Neural progenitor cell (in vitro differentiated cells): Measurements from ENCODE around the gene CNNM2. TPM values are rescaled to one million over a fixed set of nuclear protein-coding genes. Genes with fewer than 3 reads are reported as not detected.

ENCODE experiments used
- DNase-seq: peaks from one replicate; pipeline ENCODE4 v3.0.0-alpha.2; 2016; ENCODE audit warnings: low spot score
- H2AFZ ChIP-seq: fragments of 200-600 bp; sonication (generic); replicated peaks from 2 replicates; pipeline ENCODE4 v1.6.1; 2016; ENCODE audit warnings: antibody characterized with exemption
- H3F3A ChIP-seq: fragments of 200-600 bp; sonication (generic); 2 replicates; pipeline ENCODE4 v1.6.1; 2016; ENCODE audit warnings: antibody characterized with exemption, low read depth
- H3K27ac ChIP-seq: fragments of 200-600 bp; sonication (generic); 2 replicates; pipeline ENCODE4 v1.5.1; 2016; ENCODE audit warnings: mild to moderate bottlenecking
- H3K27me3 ChIP-seq: fragments of 200-600 bp; sonication (generic); 2 replicates; pipeline ENCODE4 v1.6.1; 2016; ENCODE audit warnings: mild to moderate bottlenecking, moderate library complexity
- H3K36me3 ChIP-seq: fragments of 200-600 bp; sonication (generic); 2 replicates; pipeline ENCODE4 v1.5.1; 2016
- H3K4me1 ChIP-seq: fragments of 200-600 bp; sonication (generic); 2 replicates; pipeline ENCODE4 v1.6.1; 2016; ENCODE audit warnings: mixed run types
- H3K4me2 ChIP-seq: fragments of 200-600 bp; sonication (generic); 2 replicates; pipeline ENCODE4 v1.6.1; 2016
- H3K4me3 ChIP-seq: fragments of 200-600 bp; sonication (generic); 2 replicates; pipeline ENCODE4 v1.5.1; 2016
- H3K79me2 ChIP-seq: fragments of 200-600 bp; sonication (generic); 2 replicates; pipeline ENCODE4 v1.6.1; 2016; ENCODE audit warnings: low read depth
- H3K9ac ChIP-seq: fragments of 200-600 bp; sonication (generic); 2 replicates; pipeline ENCODE4 v1.6.1; 2016
- H3K9me3 ChIP-seq: fragments of 200-600 bp; sonication (generic); 2 replicates; pipeline ENCODE4 v1.5.1; 2016; ENCODE audit warnings: low read depth
- H4K20me1 ChIP-seq: fragments of 200-600 bp; sonication (generic); 2 replicates; pipeline ENCODE4 v1.6.1; 2016; ENCODE audit warnings: low read depth
- H3K27ac Mint-ChIP-seq: 3 replicates; pipeline ENCODE4 v1.8.0; 2021; ENCODE audit warnings: mixed read lengths
- H3K27me3 Mint-ChIP-seq: 2 replicates; pipeline ENCODE4 v1.8.0; 2022; ENCODE audit warnings: low read depth, mild to moderate bottlenecking, inconsistent platforms, moderate library complexity, mixed read lengths; ENCODE audit not compliant: insufficient read depth
- H3K36me3 Mint-ChIP-seq: 3 replicates; pipeline ENCODE4 v1.8.0; 2021; ENCODE audit warnings: mixed read lengths
- H3K4me1 Mint-ChIP-seq: 3 replicates; pipeline ENCODE4 v1.8.0; 2021; ENCODE audit warnings: mixed read lengths
- H3K4me3 Mint-ChIP-seq: 3 replicates; pipeline ENCODE4 v1.8.0; 2021; ENCODE audit warnings: mild to moderate bottlenecking, moderate library complexity, mixed read lengths
- H3K9me3 Mint-ChIP-seq: 3 replicates; pipeline ENCODE4 v1.8.0; 2020; ENCODE audit warnings: mixed read lengths
- EZH2 ChIP-seq: fragments of 200-600 bp; sonication (generic); IDR thresholded peaks from 2 replicates; pipeline ENCODE4 v1.6.1; 2017; ENCODE audit warnings: antibody characterized with exemption, mild to moderate bottlenecking, moderate library complexity
- EZH2phosphoT487 ChIP-seq: fragments of 200-600 bp; sonication (generic); IDR thresholded peaks from 2 replicates; pipeline ENCODE4 v1.6.1; 2017; ENCODE audit warnings: antibody characterized with exemption
- total RNA-seq: library from RNA; depleted of rRNA; stranded (reverse); fragments of >200 nt; gene quantifications from 2 replicates; pipeline ENCODE4 v1.2.3, GENCODE V29; 2015; ENCODE audit warnings: low replicate concordance
- TF ChIP-seq, protein P1 (sequence below): fragments of 200-600 bp; sonication (generic); IDR thresholded peaks from 2 replicates; pipeline ENCODE4 v1.5.1; 2017; ENCODE audit warnings: antibody characterized with exemption, mild to moderate bottlenecking

CNNM2 gene
- total RNA-seq, 1 donor from 2014 or later: 11.4 TPM

DNA sequence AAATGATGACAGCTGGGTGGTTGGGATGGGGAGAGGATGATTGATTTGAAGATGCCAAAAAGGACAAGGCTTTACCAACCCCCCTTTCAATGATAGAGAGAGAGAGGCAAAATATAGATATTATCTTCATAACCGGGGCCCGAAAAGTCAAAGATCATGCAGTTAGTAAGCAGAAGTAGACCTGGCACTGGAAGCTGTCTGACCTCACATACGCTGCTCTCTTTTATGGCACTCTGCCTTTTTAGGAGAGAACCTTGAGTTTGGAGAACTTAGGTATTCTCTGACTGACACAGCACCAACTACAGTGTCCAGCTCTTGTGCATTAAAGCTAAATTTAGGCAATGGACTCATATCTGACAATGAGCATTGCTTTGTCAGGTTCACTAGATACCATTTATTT, 30.7 kb downstream of the CNNM2 start:
- Histone ChIP-seq H3K36me3 (no peaks in the 10 kb centered on the region), H3K4me3 (no peak overlapping the region), H3K27me3 (no peaks in the 10 kb centered on the region), H4K20me1 (peaks cover 18% of the 10 kb centered on the region), H3K9ac (no peak overlapping the region), H3K4me2 (no peak overlapping the region), H3K9me3 (no peaks in the 10 kb centered on the region), H3K4me1 (peaks cover 19% of the 10 kb centered on the region), H3K27ac (no peak overlapping the region), H3F3A (peaks cover 9% of the 10 kb centered on the region), H2AFZ (no peak overlapping the region), H3K79me2 (no peaks in the 10 kb centered on the region)
- DNase-seq: no peak
- Mint-ChIP-seq H3K27ac (no peak overlapping the region), H3K36me3 (no peaks in the 10 kb centered on the region), H3K9me3 (no peaks in the 10 kb centered on the region), H3K4me1 (no peaks in the 10 kb centered on the region), H3K4me3 (no peak overlapping the region), H3K27me3 (no peaks in the 10 kb centered on the region)
- no peak for TF ChIP-seq EZH2phosphoT487
- TF ChIP-seq EZH2: no peak
- TF ChIP-seq, protein P1, sequence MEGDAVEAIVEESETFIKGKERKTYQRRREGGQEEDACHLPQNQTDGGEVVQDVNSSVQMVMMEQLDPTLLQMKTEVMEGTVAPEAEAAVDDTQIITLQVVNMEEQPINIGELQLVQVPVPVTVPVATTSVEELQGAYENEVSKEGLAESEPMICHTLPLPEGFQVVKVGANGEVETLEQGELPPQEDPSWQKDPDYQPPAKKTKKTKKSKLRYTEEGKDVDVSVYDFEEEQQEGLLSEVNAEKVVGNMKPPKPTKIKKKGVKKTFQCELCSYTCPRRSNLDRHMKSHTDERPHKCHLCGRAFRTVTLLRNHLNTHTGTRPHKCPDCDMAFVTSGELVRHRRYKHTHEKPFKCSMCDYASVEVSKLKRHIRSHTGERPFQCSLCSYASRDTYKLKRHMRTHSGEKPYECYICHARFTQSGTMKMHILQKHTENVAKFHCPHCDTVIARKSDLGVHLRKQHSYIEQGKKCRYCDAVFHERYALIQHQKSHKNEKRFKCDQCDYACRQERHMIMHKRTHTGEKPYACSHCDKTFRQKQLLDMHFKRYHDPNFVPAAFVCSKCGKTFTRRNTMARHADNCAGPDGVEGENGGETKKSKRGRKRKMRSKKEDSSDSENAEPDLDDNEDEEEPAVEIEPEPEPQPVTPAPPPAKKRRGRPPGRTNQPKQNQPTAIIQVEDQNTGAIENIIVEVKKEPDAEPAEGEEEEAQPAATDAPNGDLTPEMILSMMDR: no peak

DNA sequence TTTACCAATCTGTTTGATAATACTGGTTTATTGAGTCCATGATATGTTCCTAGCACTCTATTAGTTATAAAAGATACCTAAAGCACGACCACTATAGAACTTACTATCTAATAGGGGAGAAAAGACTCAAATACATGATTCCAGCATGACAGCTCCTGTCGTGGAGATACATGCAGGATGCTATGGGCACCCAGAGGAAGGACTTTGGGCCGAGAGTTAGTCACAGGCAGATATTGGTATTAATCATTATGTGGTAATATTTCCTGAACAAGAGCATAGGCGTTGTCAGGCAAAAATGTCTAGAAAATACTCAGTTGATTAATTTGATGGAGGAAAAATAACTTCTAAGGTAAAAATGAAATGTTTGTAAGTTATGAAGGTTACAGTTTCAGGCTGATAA, 31.8 kb downstream of the CNNM2 start:
- Mint-ChIP-seq H3K4me3 (no peak overlapping the region), H3K9me3 (peaks cover 4% of the 10 kb centered on the region), H3K36me3 (no peaks in the 10 kb centered on the region), H3K27me3 (no peaks in the 10 kb centered on the region), H3K4me1 (no peaks in the 10 kb centered on the region), H3K27ac (no peak overlapping the region)
- Histone ChIP-seq H3K9me3 (no peaks in the 10 kb centered on the region), H3K36me3 (no peaks in the 10 kb centered on the region), H3K4me3 (no peak overlapping the region), H3K4me2 (no peak overlapping the region), H2AFZ (no peak overlapping the region), H3K9ac (no peak overlapping the region), H3K4me1 (peaks cover 18% of the 10 kb centered on the region), H3F3A (peaks cover 4% of the 10 kb centered on the region), H3K27me3 (no peaks in the 10 kb centered on the region), H4K20me1 (peaks cover 11% of the 10 kb centered on the region), H3K79me2 (no peaks in the 10 kb centered on the region), H3K27ac (no peak overlapping the region)
- no peak for DNase-seq
- TF ChIP-seq, protein P1: no peak
- TF ChIP-seq EZH2: no peak

DNA sequence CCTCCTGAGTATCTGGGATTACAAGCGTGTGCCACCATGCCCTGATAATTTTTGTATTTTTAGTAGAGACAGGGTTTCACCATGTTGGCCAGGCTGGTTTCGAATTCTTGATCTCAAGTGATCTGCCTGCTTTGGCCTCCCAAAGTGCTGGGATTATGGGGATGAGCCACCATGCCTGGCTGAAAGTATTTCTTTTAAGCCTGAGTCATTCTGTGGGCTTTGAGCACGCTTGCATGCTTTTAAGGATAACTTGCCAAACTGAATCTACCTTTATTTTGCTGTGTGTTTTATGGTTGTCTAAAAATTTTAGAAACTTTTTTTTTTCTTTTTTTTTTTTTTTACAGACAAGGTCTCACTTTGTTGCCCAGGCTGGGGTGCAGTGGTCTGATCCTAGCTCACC, 33.2 kb downstream of the CNNM2 start:
- H3K9ac ChIP-seq: no peak overlapping the region
- TF ChIP-seq EZH2: no peak
- TF ChIP-seq EZH2phosphoT487: no peak
- TF ChIP-seq, protein P1: no peak
- Mint-ChIP-seq H3K27me3 (no peaks in the 10 kb centered on the region), H3K36me3 (no peaks in the 10 kb centered on the region), H3K4me3 (no peak overlapping the region), H3K27ac (no peak overlapping the region), H3K4me1 (no peaks in the 10 kb centered on the region), H3K9me3 (peaks cover 4% of the 10 kb centered on the region)
- H4K20me1 ChIP-seq: no peaks in the 10 kb centered on the region
- H3K4me1 ChIP-seq: peaks cover 4% of the 10 kb centered on the region
- no peak overlapping the region for H2AFZ ChIP-seq
- H3K4me3 ChIP-seq: no peak overlapping the region
- DNase-seq: no peak
- H3F3A ChIP-seq: no peaks in the 10 kb centered on the region
- no peaks in the 10 kb centered on the region for H3K79me2 ChIP-seq
- H3K36me3 ChIP-seq: no peaks in the 10 kb centered on the region
- H3K9me3 ChIP-seq: no peaks in the 10 kb centered on the region
- H3K4me2 ChIP-seq: no peak overlapping the region
- no peaks in the 10 kb centered on the region for H3K27me3 ChIP-seq
- H3K27ac ChIP-seq: no peak overlapping the region
